Measurements from ENCODE around the gene FUT6.

DNA sequence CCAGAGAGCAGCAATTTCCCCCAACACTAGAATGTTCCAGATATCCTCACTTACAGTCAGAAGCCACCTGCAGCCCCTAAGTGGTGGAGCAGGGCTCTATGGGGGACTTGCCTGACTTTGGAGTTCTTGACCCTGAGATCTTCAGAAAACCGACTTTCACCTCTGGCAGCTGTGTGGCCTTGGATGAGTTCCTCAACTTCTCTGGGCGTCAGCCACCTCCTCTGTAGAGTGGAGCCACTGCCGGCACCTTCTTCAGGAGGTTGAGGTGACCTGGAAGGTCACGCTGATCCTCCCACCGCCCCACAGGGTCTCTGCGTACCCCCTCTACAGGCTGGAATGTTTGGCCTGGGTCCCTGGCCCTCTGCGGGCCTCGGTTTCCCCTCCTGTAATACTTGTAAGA is 37.9 kb upstream of the FUT6 start:
- TF ChIP-seq, protein P1, sequence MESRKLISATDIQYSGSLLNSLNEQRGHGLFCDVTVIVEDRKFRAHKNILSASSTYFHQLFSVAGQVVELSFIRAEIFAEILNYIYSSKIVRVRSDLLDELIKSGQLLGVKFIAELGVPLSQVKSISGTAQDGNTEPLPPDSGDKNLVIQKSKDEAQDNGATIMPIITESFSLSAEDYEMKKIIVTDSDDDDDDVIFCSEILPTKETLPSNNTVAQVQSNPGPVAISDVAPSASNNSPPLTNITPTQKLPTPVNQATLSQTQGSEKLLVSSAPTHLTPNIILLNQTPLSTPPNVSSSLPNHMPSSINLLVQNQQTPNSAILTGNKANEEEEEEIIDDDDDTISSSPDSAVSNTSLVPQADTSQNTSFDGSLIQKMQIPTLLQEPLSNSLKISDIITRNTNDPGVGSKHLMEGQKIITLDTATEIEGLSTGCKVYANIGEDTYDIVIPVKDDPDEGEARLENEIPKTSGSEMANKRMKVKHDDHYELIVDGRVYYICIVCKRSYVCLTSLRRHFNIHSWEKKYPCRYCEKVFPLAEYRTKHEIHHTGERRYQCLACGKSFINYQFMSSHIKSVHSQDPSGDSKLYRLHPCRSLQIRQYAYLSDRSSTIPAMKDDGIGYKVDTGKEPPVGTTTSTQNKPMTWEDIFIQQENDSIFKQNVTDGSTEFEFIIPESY (IDR thresholded peaks at IDR 0.05), result no peak
- TF ChIP-seq, protein P2, sequence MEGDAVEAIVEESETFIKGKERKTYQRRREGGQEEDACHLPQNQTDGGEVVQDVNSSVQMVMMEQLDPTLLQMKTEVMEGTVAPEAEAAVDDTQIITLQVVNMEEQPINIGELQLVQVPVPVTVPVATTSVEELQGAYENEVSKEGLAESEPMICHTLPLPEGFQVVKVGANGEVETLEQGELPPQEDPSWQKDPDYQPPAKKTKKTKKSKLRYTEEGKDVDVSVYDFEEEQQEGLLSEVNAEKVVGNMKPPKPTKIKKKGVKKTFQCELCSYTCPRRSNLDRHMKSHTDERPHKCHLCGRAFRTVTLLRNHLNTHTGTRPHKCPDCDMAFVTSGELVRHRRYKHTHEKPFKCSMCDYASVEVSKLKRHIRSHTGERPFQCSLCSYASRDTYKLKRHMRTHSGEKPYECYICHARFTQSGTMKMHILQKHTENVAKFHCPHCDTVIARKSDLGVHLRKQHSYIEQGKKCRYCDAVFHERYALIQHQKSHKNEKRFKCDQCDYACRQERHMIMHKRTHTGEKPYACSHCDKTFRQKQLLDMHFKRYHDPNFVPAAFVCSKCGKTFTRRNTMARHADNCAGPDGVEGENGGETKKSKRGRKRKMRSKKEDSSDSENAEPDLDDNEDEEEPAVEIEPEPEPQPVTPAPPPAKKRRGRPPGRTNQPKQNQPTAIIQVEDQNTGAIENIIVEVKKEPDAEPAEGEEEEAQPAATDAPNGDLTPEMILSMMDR (IDR thresholded peaks at IDR 0.05; ENCODE audit: low read depth, low read length, missing input control), result no peak
- TF ChIP-seq TAF1 (conservative IDR thresholded peaks at IDR 0.05), result no peak
- TF ChIP-seq, protein P3, sequence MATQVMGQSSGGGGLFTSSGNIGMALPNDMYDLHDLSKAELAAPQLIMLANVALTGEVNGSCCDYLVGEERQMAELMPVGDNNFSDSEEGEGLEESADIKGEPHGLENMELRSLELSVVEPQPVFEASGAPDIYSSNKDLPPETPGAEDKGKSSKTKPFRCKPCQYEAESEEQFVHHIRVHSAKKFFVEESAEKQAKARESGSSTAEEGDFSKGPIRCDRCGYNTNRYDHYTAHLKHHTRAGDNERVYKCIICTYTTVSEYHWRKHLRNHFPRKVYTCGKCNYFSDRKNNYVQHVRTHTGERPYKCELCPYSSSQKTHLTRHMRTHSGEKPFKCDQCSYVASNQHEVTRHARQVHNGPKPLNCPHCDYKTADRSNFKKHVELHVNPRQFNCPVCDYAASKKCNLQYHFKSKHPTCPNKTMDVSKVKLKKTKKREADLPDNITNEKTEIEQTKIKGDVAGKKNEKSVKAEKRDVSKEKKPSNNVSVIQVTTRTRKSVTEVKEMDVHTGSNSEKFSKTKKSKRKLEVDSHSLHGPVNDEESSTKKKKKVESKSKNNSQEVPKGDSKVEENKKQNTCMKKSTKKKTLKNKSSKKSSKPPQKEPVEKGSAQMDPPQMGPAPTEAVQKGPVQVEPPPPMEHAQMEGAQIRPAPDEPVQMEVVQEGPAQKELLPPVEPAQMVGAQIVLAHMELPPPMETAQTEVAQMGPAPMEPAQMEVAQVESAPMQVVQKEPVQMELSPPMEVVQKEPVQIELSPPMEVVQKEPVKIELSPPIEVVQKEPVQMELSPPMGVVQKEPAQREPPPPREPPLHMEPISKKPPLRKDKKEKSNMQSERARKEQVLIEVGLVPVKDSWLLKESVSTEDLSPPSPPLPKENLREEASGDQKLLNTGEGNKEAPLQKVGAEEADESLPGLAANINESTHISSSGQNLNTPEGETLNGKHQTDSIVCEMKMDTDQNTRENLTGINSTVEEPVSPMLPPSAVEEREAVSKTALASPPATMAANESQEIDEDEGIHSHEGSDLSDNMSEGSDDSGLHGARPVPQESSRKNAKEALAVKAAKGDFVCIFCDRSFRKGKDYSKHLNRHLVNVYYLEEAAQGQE (IDR thresholded peaks at IDR 0.05), result no peak
- no peak for TF ChIP-seq SP1 (IDR thresholded peaks at IDR 0.05)
- no peak for TF ChIP-seq JUND (IDR thresholded peaks at IDR 0.05)
- no peak for TF ChIP-seq GABPA (IDR thresholded peaks at IDR 0.05 in 1 of 2, conservative IDR thresholded peaks at IDR 0.05 in 1 of 2)
- TF ChIP-seq, protein P4, sequence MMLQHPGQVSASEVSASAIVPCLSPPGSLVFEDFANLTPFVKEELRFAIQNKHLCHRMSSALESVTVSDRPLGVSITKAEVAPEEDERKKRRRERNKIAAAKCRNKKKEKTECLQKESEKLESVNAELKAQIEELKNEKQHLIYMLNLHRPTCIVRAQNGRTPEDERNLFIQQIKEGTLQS (IDR thresholded peaks at IDR 0.05), result no peak
- no peak for TF ChIP-seq YY1 (IDR thresholded peaks at IDR 0.05)
- TF ChIP-seq, protein P5, sequence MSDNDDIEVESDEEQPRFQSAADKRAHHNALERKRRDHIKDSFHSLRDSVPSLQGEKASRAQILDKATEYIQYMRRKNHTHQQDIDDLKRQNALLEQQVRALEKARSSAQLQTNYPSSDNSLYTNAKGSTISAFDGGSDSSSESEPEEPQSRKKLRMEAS (IDR thresholded peaks at IDR 0.05), result no peak

All from liver (tissue), 3 donors.